ENCODE results near the gene C8G.

The C8G gene

DNA sequence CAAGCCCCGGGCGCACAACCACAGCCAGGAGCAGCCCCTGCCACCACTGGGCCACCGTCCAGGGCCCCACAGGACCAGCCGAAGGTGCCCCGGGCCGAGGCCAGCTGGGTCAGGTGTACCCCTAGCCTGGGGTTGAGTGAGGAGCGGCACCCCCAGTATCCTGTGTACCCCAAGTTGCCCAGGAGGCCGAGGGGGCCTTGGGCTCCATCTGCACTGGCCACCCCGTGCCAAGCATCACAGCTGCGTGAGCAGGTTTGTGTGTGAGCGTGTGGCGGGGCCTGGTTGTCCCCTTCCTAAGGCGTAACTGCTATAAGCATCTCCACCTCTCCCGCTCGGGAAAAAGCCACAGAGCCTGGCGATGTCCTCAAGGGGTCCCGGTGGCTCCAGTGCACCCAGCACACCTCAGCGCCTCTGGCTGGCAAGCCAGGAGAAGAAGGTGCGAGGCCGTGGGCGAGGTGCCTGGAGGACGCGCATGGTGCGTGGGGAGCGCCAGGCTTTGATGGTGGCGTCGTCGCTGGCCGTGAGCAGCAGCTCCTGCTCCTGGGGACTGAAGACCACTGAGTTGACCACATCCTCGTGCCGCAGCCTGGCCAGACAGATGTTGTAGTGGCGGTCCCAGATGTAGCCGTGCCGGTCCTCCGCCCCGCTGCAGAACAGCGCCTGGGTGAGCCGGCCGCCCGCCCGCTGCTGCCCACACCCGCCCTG is 4.4 kb upstream of the C8G start:
- no peak for DNase-seq (ENCODE audit: low read depth)
- TF ChIP-seq, protein P1, sequence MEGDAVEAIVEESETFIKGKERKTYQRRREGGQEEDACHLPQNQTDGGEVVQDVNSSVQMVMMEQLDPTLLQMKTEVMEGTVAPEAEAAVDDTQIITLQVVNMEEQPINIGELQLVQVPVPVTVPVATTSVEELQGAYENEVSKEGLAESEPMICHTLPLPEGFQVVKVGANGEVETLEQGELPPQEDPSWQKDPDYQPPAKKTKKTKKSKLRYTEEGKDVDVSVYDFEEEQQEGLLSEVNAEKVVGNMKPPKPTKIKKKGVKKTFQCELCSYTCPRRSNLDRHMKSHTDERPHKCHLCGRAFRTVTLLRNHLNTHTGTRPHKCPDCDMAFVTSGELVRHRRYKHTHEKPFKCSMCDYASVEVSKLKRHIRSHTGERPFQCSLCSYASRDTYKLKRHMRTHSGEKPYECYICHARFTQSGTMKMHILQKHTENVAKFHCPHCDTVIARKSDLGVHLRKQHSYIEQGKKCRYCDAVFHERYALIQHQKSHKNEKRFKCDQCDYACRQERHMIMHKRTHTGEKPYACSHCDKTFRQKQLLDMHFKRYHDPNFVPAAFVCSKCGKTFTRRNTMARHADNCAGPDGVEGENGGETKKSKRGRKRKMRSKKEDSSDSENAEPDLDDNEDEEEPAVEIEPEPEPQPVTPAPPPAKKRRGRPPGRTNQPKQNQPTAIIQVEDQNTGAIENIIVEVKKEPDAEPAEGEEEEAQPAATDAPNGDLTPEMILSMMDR (conservative IDR thresholded peaks at IDR 0.05; ENCODE audit: control insufficient read depth, insufficient read depth, low read depth, low read length) = no peak
- no peak overlapping the region for H3K4me3 ChIP-seq (ENCODE audit: control insufficient read depth, low read depth, low read length)

DNA sequence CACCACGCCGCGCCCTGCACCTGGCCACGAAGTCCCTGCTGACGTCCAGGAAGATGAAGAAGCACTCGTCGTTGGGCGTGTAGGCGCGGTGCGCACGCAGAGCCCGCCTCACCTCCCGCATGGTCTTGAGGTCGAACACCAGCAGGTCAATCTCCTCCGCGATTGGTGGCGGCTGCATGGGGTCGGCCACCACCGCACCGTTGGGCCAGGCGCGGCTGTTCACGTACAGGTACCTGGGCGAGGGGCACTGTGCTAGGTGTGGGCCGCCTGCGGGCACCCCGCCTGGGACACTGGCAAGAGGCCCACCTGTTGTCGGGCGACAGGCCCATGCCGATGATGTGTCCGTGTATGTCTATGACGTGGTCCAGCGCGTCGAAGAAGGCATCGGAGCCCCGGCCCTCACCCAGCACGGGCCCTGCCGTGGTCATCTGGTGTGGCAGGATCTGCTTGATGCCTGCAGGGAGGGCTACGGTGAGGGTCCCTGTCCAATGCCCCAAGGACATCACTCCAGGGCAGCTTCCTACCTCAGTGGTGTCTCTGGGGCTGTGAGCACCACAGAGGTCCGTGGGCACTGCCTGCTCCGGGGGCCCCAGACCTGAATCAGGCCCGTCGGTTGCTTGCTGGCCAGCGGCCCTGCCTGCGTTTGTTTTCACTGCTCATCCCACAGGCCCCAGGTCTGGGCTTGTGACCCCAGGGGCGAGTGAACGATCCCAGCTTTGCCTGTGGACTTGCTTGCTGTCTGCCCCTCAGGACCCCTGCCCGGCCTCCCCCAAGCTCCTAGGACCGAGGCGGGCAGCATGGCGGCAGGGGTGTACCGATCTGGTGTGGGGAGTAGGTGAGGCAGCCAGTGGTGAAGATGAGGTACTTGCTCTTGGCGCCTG is 3.6 kb upstream of the C8G start:
- TF ChIP-seq, protein P1 (conservative IDR thresholded peaks at IDR 0.05; ENCODE audit: control insufficient read depth, insufficient read depth, low read depth, low read length) = no peak
- no peak for DNase-seq (ENCODE audit: low read depth)

DNA sequence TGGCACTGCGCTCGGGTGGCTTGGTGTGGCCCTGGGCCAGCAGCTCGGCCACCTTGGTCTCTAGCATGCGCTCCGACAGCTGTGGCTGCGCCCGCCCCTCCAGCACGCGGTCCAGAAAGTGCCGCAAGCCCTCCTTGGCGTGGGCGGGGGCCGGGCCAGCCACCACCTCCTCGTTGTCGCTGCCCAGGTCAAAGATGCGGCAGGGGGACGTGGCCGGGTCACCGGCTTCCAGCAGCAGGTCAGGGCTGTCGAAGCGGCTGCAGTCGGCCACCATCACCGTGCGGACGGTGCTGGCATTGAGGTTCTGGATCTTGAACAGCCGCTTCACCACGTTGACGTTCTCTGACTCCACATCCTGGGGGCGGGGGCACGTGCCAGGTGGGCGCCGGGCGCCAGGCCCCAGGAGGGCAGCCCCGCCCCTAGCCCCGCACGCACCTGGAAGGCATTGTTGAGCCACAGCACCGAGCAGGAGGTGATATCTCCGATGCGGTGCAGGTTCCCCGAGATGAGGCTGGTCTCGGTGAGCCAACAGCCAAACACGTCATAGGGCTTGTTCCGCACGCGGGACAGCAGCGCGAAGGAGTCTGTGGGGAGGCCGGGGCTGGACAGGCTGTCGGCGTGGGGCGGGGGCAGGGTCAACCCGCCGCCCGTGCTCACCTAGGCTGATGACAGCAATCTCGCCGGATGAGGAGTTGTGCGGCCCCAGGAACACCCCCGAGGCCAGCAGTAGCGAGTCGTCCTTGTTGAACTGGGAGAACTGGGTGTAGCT is 2.7 kb upstream of the C8G start:
- TF ChIP-seq, protein P1 (conservative IDR thresholded peaks at IDR 0.05; ENCODE audit: control insufficient read depth, insufficient read depth, low read depth, low read length) = no peak
- no peak overlapping the region for H3K4me3 ChIP-seq (ENCODE audit: control insufficient read depth, low read depth, low read length)
- no peak for DNase-seq (ENCODE audit: low read depth)

More for the DNA sequence above, 3.6 kb upstream of the C8G start:
- H3K4me3 ChIP-seq (ENCODE audit: control insufficient read depth, low read depth, low read length) = no peak overlapping the region

DNA sequence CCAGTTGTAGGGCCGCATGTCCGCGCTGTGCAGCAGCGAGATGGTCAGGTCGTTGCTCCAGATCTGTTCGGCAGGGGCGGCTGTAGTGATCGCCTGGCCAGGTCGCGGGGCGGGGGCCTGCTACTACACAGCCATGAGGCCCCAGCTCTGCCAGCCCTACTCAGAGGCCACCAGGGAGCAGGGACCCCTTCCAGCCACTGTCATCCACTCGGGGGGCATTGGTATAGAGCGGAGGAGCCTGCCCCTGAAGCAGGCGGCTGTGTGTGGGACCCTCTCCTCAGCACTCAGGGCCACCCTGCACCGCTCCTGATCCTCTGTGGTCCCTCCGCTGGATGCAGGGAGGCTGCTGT is 2.2 kb upstream of the C8G start:
- peak overlapping the region; percentile 71 for H3K4me3 ChIP-seq (ENCODE audit: control insufficient read depth, low read depth, low read length)
- DNase-seq (ENCODE audit: low read depth) = no peak
- TF ChIP-seq, protein P1 (conservative IDR thresholded peaks at IDR 0.05; ENCODE audit: control insufficient read depth, insufficient read depth, low read depth, low read length) = no peak

DNA sequence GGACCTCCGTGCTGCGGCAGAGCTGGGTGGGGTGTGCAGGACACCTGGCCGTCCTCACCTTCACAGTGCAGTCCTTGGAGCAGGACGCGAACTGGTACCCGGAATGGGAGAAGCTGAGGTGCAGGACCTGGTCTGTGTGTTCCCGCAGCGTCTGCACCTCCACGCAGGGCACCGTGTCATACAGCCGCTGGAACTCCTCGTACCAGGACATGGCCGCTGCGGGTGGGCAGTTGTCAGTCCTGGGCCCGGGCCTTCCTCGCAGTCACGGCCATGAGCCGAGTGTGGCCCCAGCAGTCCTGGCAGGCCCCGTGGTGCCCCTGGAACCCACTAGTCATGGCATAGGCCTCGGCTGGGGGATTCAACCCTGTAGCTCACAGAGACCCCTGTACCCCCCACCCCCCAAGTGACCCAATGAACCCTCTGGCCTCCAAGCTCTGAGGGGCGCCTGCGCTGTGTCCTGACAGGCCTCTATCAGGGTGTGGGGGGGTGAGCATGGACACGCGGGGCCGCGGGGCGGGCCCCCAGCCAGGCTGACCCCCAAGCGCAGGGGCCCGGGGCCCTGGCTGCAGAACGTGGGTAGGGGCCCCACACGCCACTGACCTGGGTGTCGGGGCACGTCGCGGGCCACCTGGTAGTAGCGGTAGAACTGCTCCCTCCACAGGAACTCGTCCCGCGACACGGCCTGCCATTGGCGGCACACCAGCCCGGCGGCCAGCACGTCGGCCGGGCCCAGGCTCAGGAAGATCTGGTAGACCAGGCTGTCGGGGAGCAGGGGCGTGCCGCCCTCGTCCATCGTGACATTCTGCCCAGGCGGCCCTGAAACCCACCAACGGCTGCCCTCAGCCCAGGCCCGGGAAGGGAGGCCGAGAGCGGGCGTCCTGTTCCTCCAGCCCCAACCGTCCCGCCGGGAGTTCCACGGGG is 1.5 kb upstream of the C8G start:
- peak overlapping the region; percentile 71 for H3K4me3 ChIP-seq (ENCODE audit: control insufficient read depth, low read depth, low read length)
- TF ChIP-seq, protein P1 (conservative IDR thresholded peaks at IDR 0.05; ENCODE audit: control insufficient read depth, insufficient read depth, low read depth, low read length) = no peak
- DNase-seq (ENCODE audit: low read depth) = peak; percentile 21

DNA sequence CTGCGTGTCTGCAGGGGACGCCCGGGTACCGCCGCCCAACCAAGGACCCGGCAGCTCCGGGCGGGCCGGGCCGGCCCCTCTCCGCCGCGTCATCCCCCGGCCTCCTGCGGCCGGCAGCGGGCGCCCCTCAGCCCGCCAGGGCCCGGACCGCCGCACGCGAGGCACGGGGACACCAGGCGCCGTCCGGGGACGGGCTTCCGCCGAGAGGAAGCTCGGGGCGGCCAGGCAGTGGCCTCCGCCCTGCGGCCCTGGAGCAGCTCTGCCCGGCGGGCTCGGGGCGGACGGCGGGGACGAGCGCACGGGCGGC is 878 bp upstream of the C8G start:
- peak overlapping the region; percentile 71 for H3K4me3 ChIP-seq (ENCODE audit: control insufficient read depth, low read depth, low read length)
- DNase-seq (ENCODE audit: low read depth) = peak; percentile 45
- TF ChIP-seq, protein P1 (conservative IDR thresholded peaks at IDR 0.05; ENCODE audit: control insufficient read depth, insufficient read depth, low read depth, low read length) = no peak

All from fibroblast of mammary gland (primary cell).